GM12878 (cell line): ENCODE results near the gene CDK17. TPM values are rescaled to one million over a fixed set of nuclear protein-coding genes. Genes with fewer than 3 reads are reported as not detected.

Source experiments
- ATAC-seq: fragments of 200-7000 bp; cut with Tn5 transposase; 3 replicates; pipeline ENCODE4 v1.9.1; 2020; ENCODE audit warnings: mild to moderate bottlenecking, moderate library complexity
- BruUV-seq: library from RNA; stranded (reverse); fragments of 400-500 nt; replicated peaks from 2 replicates; lab custom pipeline; 2021; lab: Mats Ljungman, UMichigan
- CTCF ChIA-PET: fragments of 300-600 bp; sonication (Branson Sonifier 250); formaldehyde crosslinking; extraction: SDS; loops from one replicate; lab custom pipeline; 2021; ENCODE audit warnings: inconsistent platforms; lab: Yijun Ruan, JAX
- POLR2A ChIA-PET: fragments of 350-600 bp; formaldehyde crosslinking; extraction: SDS; loops from one replicate; lab custom pipeline; 2021; ENCODE audit warnings: inconsistent platforms; lab: Charles Lee
- RAD21 ChIA-PET: fragments of 300-600 bp; sonication (Branson Sonifier 250); formaldehyde crosslinking; loops from one replicate; lab custom pipeline; 2023; ENCODE audit warnings: antibody characterized with exemption; ENCODE audit not compliant: unreplicated experiment; lab: Charles Lee
- SMC1A ChIA-PET: fragments of 300-600 bp; sonication (Branson Sonifier 250); formaldehyde crosslinking; loops from one replicate; lab custom pipeline; 2023; ENCODE audit not compliant: unreplicated experiment, uncharacterized antibody; lab: Charles Lee
- DNase-seq: peaks from one replicate; pipeline ENCODE4 v3.0.0-alpha.2; 2011; ENCODE audit warnings: low read depth, low spot score
- FAIRE-seq: peaks from 3 replicates; lab custom pipeline; 2011; peaks lifted over from hg19 to GRCh38; lab: Jason Lieb, UNC
- H2AFZ ChIP-seq: 2 replicates; pipeline ENCODE4 v1.6.0; 2011; ENCODE audit warnings: low read depth, low read length, control low read depth; ENCODE audit not compliant: control insufficient read depth
- H3K27ac ChIP-seq: 2 replicates; pipeline ENCODE4 v1.5.1; 2011; ENCODE audit warnings: control low read depth; ENCODE audit not compliant: control insufficient read depth, insufficient read depth
- H3K27me3 ChIP-seq, 2 experiments: replicated peaks in 1 of 2; 2 replicates each; pipeline versions ENCODE4 v1.6.0 to v1.6.1; 2011; ENCODE audit warnings: low read length in 1 of 2; ENCODE audit not compliant: control insufficient read depth in 2 of 2, insufficient read depth in 2 of 2
- H3K36me3 ChIP-seq, 2 experiments: 2 replicates each; pipeline ENCODE4 v1.5.1; 2011; ENCODE audit warnings: low read length in 1 of 2; ENCODE audit not compliant: control insufficient read depth in 2 of 2, insufficient read depth in 2 of 2
- H3K4me1 ChIP-seq: 2 replicates; pipeline ENCODE4 v1.6.1; 2011; ENCODE audit warnings: mild to moderate bottlenecking, low read length, moderate library complexity, mixed read lengths; ENCODE audit not compliant: control insufficient read depth, insufficient read depth
- H3K4me2 ChIP-seq: 2 replicates; pipeline ENCODE4 v1.6.0; 2011; ENCODE audit warnings: control low read depth; ENCODE audit not compliant: control insufficient read depth, insufficient read depth
- H3K4me3 ChIP-seq: fragments of 200-600 bp; sonication (generic); 2 replicates; pipeline ENCODE4 v1.5.1; 2016
- H3K79me2 ChIP-seq: 2 replicates; pipeline ENCODE4 v1.6.0; 2011; ENCODE audit warnings: low read length; ENCODE audit not compliant: control insufficient read depth, insufficient read depth
- H3K9ac ChIP-seq: 2 replicates; pipeline ENCODE4 v1.8.0; 2011; ENCODE audit warnings: low read length, control low read depth, mixed read lengths; ENCODE audit not compliant: control insufficient read depth, insufficient read depth
- H3K9me3 ChIP-seq: replicated peaks from 3 replicates; pipeline ENCODE4 v1.5.1; 2011; ENCODE audit warnings: mild to moderate bottlenecking, low read length; ENCODE audit not compliant: control insufficient read depth, insufficient read depth
- H4K20me1 ChIP-seq: 2 replicates; pipeline ENCODE4 v1.6.0; 2011; ENCODE audit not compliant: control insufficient read depth, insufficient read depth
- BRCA1 ChIP-seq: IDR thresholded peaks from 2 replicates; pipeline ENCODE4 v1.6.1; 2011; ENCODE audit warnings: low read depth, low read length, improper control_type of control experiment
- EP300 ChIP-seq, 2 experiments: fragments of 150-350 bp in 1 of 2; IDR thresholded peaks; 2 replicates each; pipeline ENCODE4 v1.6.1; 2011 to 2012; ENCODE audit warnings: low read depth in 2 of 2, low read length in 2 of 2, borderline replicate concordance in 1 of 2, improper control_type of control experiment in 1 of 2, inconsistent platforms in 1 of 2; ENCODE audit not compliant: control insufficient read depth in 1 of 2
- HCFC1 ChIP-seq: fragments of 150-350 bp; IDR thresholded peaks from 2 replicates; pipeline ENCODE4 v1.6.1; 2014; ENCODE audit warnings: low read length
- RFX5 ChIP-seq: IDR thresholded peaks from 2 replicates; pipeline ENCODE4 v1.6.1; 2011; ENCODE audit warnings: low read depth, low read length, improper control_type of control experiment
- STAT3 ChIP-seq: IDR thresholded peaks from 2 replicates; pipeline ENCODE4 v1.6.1; 2011; ENCODE audit warnings: low read depth, low read length, improper control_type of control experiment
- TARDBP ChIP-seq: IDR thresholded peaks from 2 replicates; pipeline ENCODE4 v1.6.1; 2016; ENCODE audit warnings: borderline replicate concordance
- WGBS: methylation state at CpG from one replicate; pipeline ENCODE4 v1.1.6; 2016; ENCODE audit warnings: low lambda C conversion rate; ENCODE audit not compliant: insufficient replicate concordance, insufficient coverage; ENCODE audit errors: missing lambda C conversion rate; 5-methylcytosine and 5-hydroxymethylcytosine counted together
- in situ Hi-C: fragments of 300-500 bp; cut with MboI; formaldehyde crosslinking; loops from 9 replicates; pipeline ENCODE4 v1.14.3; 2018; ENCODE audit warnings: mixed read lengths
- intact Hi-C: fragments of 100-400 bp; cut with micrococcal nuclease; formaldehyde crosslinking; loops from one replicate; pipeline ENCODE4 v1.14.2; 2022; ENCODE audit not compliant: unreplicated experiment
- polyA plus RNA-seq, 11 experiments: library from polyadenylated mRNA; depleted of rRNA in 4 of 11; unstranded in 6 of 11; stranded (reverse) in 5 of 11; fragments of >200 nt; fragmentation: Nextera tagmentation in 4 of 11; fragmentation: Illumina TruSeq in 1 of 11; extraction: Ambion mirVana in 4 of 11; extraction: Trizol in 1 of 11; gene quantifications; 1 replicate in 1 of 11; 2 replicates in 10 of 11; pipeline versions ENCODE4 v1.2.1 to v1.2.3, GENCODE V29; 2011 to 2016; ENCODE audit warnings: inconsistent platforms in 2 of 11, missing spikeins in 2 of 11, low read depth in 1 of 11
- total RNA-seq, 4 experiments: library from RNA; depleted of rRNA in 3 of 4; stranded (reverse); fragments of >200 nt in 3 of 4; fragmentation: Illumina TruSeq in 1 of 4; extraction: Trizol in 1 of 4; gene quantifications; 2 replicates each; pipeline versions ENCODE4 v1.2.1 to v1.2.3, GENCODE V29; 2013 to 2021
- TF ChIP-seq, protein P1 (sequence below): fragments of 450-650 bp; formaldehyde crosslinking; IDR thresholded peaks from 2 replicates; pipeline ENCODE4 v1.5.0; 2022; ENCODE audit warnings: mild to moderate bottlenecking, missing genetic modification characterization
- TF ChIP-seq, protein P2 (sequence below): fragments of 450-650 bp; IDR thresholded peaks from 2 replicates; pipeline ENCODE4 v1.6.1; 2018; ENCODE audit warnings: mild to moderate bottlenecking, low read depth, moderate library complexity; ENCODE audit not compliant: partially characterized antibody
- TF ChIP-seq, protein P3 (sequence below): fragments of 450-650 bp; IDR thresholded peaks from 2 replicates; pipeline ENCODE4 v1.6.1; 2017; ENCODE audit warnings: mild to moderate bottlenecking, moderate library complexity
- TF ChIP-seq, protein P4 (sequence below): fragments of 450-650 bp; IDR thresholded peaks from 2 replicates; pipeline ENCODE4 v1.6.1; 2017; ENCODE audit warnings: antibody characterized with exemption, mild to moderate bottlenecking, moderate library complexity

The CDK17 gene
- total and polyA plus RNA-seq, 10 of the 15 experiments (the other 5 are each of a cell fraction or from before 2014, with no cell fraction given) = 5.6 to 45.6 (median 18.3) TPM

DNA sequence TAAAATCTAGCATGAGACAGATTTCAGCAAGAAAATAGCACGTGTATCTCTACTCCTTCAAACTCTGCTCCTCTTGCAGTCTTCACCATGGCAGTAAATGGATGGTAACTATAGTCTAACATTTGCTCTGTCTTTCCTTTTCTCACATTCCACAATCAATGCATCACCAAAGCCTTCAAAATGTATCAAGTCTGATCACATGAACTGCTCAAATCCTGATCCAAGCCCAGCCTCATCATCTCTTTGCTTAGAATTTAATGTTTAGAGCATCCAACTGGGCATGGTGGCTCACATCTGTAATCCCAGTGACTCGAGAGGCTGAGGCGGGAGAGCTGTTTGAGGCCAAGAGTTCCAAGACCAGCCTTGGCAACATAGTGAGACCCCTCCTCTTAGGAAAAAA is 45.9 kb downstream of the CDK17 start:
- H3K4me2 ChIP-seq = no peak overlapping the region
- H3K36me3 ChIP-seq = no peaks in the 10 kb centered on the region
- DNase-seq (no peak), FAIRE-seq (no peak), ATAC-seq (no peak)
- SMC1A ChIA-PET = interaction anchor here (0.6 to 1.7 kb wide), 2 partner anchors 8 to 20 kb away, joined by 3 to 5 read pairs; no protein-coding TSS in a partner anchor
- H3K27ac ChIP-seq = no peak overlapping the region
- BruUV-seq = no TSS peak
- CTCF ChIA-PET = interaction anchor here (1.3 kb wide), 1 partner anchor 11 kb away, joined by 3 read pairs; no protein-coding TSS in a partner anchor
- H3K9me3 ChIP-seq = no peaks in the 10 kb centered on the region
- H3K9ac ChIP-seq = no peak overlapping the region
- peaks cover 6% of the 10 kb centered on the region; the same call in 1 of the 2 replicates for H4K20me1 ChIP-seq
- H3K27me3 ChIP-seq = no peaks in the 10 kb centered on the region
- H3K4me3 ChIP-seq = no peak overlapping the region
- peaks cover 7% of the 10 kb centered on the region; the same call in 1 of the 2 replicates for H3K4me1 ChIP-seq
- no peak overlapping the region for H2AFZ ChIP-seq
- TF ChIP-seq, protein P1, sequence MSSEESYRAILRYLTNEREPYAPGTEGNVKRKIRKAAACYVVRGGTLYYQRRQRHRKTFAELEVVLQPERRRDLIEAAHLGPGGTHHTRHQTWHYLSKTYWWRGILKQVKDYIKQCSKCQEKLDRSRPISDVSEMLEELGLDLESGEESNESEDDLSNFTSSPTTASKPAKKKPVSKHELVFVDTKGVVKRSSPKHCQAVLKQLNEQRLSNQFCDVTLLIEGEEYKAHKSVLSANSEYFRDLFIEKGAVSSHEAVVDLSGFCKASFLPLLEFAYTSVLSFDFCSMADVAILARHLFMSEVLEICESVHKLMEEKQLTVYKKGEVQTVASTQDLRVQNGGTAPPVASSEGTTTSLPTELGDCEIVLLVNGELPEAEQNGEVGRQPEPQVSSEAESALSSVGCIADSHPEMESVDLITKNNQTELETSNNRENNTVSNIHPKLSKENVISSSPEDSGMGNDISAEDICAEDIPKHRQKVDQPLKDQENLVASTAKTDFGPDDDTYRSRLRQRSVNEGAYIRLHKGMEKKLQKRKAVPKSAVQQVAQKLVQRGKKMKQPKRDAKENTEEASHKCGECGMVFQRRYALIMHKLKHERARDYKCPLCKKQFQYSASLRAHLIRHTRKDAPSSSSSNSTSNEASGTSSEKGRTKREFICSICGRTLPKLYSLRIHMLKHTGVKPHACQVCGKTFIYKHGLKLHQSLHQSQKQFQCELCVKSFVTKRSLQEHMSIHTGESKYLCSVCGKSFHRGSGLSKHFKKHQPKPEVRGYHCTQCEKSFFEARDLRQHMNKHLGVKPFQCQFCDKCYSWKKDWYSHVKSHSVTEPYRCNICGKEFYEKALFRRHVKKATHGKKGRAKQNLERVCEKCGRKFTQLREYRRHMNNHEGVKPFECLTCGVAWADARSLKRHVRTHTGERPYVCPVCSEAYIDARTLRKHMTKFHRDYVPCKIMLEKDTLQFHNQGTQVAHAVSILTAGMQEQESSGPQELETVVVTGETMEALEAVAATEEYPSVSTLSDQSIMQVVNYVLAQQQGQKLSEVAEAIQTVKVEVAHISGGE = no peak
- TF ChIP-seq, protein P2, sequence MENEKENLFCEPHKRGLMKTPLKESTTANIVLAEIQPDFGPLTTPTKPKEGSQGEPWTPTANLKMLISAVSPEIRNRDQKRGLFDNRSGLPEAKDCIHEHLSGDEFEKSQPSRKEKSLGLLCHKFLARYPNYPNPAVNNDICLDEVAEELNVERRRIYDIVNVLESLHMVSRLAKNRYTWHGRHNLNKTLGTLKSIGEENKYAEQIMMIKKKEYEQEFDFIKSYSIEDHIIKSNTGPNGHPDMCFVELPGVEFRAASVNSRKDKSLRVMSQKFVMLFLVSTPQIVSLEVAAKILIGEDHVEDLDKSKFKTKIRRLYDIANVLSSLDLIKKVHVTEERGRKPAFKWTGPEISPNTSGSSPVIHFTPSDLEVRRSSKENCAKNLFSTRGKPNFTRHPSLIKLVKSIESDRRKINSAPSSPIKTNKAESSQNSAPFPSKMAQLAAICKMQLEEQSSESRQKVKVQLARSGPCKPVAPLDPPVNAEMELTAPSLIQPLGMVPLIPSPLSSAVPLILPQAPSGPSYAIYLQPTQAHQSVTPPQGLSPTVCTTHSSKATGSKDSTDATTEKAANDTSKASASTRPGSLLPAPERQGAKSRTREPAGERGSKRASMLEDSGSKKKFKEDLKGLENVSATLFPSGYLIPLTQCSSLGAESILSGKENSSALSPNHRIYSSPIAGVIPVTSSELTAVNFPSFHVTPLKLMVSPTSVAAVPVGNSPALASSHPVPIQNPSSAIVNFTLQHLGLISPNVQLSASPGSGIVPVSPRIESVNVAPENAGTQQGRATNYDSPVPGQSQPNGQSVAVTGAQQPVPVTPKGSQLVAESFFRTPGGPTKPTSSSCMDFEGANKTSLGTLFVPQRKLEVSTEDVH = no peak
- no peak for TF ChIP-seq BRCA1
- TF ChIP-seq RFX5 = no peak
- TF ChIP-seq, protein P3, sequence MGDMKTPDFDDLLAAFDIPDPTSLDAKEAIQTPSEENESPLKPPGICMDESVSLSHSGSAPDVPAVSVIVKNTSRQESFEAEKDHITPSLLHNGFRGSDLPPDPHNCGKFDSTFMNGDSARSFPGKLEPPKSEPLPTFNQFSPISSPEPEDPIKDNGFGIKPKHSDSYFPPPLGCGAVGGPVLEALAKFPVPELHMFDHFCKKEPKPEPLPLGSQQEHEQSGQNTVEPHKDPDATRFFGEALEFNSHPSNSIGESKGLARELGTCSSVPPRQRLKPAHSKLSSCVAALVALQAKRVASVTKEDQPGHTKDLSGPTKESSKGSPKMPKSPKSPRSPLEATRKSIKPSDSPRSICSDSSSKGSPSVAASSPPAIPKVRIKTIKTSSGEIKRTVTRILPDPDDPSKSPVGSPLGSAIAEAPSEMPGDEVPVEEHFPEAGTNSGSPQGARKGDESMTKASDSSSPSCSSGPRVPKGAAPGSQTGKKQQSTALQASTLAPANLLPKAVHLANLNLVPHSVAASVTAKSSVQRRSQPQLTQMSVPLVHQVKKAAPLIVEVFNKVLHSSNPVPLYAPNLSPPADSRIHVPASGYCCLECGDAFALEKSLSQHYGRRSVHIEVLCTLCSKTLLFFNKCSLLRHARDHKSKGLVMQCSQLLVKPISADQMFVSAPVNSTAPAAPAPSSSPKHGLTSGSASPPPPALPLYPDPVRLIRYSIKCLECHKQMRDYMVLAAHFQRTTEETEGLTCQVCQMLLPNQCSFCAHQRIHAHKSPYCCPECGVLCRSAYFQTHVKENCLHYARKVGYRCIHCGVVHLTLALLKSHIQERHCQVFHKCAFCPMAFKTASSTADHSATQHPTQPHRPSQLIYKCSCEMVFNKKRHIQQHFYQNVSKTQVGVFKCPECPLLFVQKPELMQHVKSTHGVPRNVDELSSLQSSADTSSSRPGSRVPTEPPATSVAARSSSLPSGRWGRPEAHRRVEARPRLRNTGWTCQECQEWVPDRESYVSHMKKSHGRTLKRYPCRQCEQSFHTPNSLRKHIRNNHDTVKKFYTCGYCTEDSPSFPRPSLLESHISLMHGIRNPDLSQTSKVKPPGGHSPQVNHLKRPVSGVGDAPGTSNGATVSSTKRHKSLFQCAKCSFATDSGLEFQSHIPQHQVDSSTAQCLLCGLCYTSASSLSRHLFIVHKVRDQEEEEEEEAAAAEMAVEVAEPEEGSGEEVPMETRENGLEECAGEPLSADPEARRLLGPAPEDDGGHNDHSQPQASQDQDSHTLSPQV = no peak
- no peak for TF ChIP-seq TARDBP
- no peak for TF ChIP-seq HCFC1
- TF ChIP-seq STAT3 = no peak
- TF ChIP-seq EP300 (IDR thresholded peaks at IDR 0.05; ENCODE audit: borderline replicate concordance in 1 of 2, control insufficient read depth in 1 of 2, low read depth in 2 of 2, low read length in 2 of 2) = no peak
- TF ChIP-seq, protein P4, sequence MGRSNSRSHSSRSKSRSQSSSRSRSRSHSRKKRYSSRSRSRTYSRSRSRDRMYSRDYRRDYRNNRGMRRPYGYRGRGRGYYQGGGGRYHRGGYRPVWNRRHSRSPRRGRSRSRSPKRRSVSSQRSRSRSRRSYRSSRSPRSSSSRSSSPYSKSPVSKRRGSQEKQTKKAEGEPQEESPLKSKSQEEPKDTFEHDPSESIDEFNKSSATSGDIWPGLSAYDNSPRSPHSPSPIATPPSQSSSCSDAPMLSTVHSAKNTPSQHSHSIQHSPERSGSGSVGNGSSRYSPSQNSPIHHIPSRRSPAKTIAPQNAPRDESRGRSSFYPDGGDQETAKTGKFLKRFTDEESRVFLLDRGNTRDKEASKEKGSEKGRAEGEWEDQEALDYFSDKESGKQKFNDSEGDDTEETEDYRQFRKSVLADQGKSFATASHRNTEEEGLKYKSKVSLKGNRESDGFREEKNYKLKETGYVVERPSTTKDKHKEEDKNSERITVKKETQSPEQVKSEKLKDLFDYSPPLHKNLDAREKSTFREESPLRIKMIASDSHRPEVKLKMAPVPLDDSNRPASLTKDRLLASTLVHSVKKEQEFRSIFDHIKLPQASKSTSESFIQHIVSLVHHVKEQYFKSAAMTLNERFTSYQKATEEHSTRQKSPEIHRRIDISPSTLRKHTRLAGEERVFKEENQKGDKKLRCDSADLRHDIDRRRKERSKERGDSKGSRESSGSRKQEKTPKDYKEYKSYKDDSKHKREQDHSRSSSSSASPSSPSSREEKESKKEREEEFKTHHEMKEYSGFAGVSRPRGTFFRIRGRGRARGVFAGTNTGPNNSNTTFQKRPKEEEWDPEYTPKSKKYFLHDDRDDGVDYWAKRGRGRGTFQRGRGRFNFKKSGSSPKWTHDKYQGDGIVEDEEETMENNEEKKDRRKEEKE = no peak
- POLR2A ChIA-PET = no interaction called here
- in situ Hi-C loops = no loop called here
- WGBS = 85% methylated on average over 3 of the region's 3 CpGs
- intact Hi-C loops = no loop called here
- RAD21 ChIA-PET = no interaction called here
- peaks cover 81% of the 10 kb centered on the region for H3K79me2 ChIP-seq
